ENCODE data around the gene MCF2.

DNA sequence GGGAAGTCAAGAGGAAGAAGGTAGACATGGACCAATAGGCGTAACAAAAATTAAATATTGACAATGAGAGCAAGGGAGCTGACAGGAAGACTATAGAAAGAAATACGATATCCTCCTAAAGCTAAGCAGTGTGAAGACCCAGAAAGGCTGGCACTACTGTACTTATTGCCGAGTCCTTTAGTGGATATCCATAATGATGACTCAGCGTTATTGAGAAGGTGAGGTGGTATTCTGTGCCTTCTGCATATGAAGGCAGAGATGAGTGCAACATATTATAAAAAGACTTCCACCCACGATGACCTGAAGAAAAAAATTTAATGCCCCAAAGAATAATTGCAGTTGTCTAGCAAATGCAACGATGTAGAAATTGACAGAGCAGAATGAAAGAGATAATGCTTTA lies 13.0 kb upstream of the MCF2 start:
- TF ChIP-seq POLR2A (IDR thresholded peaks at IDR 0.05) (no peak), CTCF (IDR thresholded peaks at IDR 0.05) (no peak)
